GM19438 (cell line): ENCODE data around the gene OR6C2.
"Not testable (repeated sequence)": the region's sequence is repeated elsewhere in the genome, so short reads cannot be mapped to it uniquely, and the experiment has no call there.

Source experiments
- ATAC-seq: cut with Tn5 transposase; IDR thresholded peaks from one replicate; pipeline ENCODE4 v1.9.1; 2021; ENCODE audit warnings: low read depth; ENCODE audit not compliant: unreplicated experiment

OR6C2 gene

DNA sequence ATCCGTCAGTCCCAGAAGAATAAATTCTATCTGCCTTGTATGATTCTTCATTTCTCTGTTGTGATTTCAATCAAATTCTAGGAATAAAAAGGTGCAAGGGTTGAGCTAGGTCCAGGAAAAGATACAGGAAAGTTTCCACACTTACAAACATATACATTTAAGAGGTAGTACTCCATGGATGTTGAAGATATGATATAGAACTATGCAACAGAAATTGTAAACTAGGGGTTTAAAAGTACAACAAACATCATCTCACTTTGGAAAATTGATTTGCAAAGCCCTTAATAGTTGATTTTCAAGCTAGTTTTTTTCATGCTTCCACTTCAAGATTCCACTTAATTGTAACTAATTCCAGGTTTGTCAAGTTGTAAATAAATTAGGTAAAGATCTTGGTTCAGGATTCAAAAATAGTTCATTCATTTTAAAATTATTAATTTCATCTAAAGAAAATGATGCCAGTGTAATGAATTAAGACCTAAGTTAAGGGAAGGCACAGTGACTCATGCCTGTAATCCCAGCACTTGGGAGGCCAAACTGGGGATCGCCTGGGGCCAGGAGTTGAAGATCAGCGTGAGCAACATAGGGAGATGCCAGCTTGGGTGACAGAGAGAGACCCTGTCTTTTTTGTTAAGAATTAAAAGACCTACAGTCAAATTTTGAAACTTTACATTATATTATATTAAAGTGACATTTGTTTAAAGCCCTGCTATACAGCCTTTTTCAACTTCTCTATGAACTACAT lies 26.4 kb downstream of the OR6C2 start, which contains the start of gene OR6C70:
TSS of gene OR6C70 (minus strand) at position 51 of the 742 bp plus-strand sequence. CDS start at position 51, 0 bp downstream.
- no peak for ATAC-seq

GRCh38 chr12:55472264-55472663 lies 28.4 kb downstream of the OR6C2 start:
- no peak for ATAC-seq

DNA sequence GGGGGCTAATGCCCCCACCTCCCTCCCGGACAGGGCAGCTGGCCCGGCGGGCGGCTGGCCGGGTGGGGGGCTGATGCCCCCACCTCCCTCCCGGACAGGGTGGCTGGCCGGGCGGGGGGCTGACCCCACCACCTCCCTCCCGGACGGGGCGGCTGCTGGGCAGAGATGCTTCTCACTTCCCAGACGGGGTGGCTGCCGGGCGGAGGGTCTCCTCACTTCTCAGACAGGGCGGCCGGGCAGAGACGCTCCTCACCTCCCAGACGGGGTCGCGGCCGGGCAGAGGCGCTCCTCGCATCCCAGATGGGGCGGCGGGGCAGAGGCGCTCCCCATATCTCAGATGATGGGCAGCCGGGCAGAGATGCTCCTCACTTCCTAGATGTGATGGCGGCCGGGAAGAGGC lies 35.3 kb downstream of the OR6C2 start:
- not testable (repeated sequence) for ATAC-seq

DNA sequence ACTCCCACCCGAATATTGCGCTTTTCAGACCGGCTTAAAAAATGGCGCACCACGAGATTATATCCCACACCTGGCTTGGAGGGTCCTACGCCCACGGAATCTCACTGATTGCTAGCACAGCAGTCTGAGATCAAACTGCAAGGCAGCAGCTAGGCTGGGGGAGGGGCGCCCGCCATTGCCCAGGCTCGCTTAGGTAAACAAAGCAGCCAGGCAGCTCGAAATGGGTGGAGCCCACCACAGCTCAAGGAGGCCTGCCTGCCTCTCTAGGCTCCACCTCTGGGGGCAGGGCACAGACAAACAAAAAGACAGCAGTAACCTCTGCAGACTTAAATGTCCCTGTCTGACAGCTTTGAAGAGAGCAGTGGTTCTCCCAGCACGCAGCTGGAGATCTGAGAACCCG lies 40.4 kb downstream of the OR6C2 start:
- not testable (repeated sequence) for ATAC-seq

GRCh38 chr12:55492078-55492477 lies 48.2 kb downstream of the OR6C2 start, which contains the start of gene OR6C68:
OR6C68 (plus strand) TSS chr12:55492378; CDS start chr12:55492378, 0 bp downstream.
- no peak for ATAC-seq

DNA sequence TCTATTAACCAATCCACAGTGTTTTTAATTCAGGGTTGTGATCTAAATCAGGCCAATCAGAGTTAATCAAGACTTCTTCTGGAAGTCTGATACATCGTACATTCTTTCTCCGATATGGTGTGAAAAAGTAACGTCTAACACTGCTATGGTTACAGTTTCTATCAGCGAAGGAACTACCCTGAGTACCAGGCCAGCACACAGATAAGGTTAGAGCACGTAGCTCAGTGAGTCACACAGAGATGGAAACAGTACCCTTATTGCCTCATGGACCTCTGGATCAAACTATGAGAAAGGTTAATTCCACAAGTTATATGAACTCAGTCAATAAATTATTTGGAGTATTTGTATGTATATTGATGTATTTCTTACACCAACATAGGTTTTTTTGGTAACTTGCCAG lies 51.6 kb downstream of the OR6C2 start:
- ATAC-seq, result no peak

GRCh38 chr12:55499231-55499630 lies 55.4 kb downstream of the OR6C2 start:
- no peak for ATAC-seq

DNA sequence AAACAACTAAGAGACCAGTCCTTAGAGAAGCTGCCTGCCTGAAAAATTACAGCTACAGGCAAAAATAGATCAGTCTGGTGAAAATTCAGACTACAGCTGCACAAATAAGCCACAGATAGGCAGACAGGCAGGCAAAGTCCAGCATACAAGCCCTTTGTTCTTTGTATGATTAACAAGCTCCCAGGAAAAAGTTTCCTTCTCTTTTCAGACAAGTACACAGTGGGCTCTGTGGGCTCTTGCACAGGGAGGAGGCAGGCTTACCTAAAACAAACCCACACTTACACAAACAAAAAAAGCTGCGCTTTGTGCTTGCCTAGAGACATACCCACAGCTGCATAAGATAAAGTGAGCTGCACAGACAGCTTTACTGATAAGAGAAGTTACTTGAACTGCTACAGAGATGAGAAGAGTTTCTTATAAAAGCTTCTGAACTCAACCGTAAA lies 56.0 kb downstream of the OR6C2 start:
- ATAC-seq, result no peak

DNA sequence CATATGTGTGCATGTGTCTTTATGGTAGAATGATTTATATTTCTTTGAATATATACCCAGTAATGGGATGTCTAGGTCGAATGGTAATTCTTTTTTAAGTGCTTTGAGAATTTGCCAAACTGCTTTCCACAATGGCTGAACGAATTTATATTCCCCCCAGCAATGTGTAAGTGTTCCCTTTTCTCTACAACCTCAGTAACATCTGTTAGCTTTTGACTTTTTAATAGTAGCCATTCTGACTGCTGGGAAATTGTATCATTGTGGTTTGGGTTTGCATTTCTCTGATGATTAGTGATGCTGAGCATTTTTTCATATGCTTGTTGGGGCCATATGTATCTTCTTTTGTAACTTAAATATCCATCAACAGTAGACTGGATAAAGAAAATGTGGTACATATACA lies 57.7 kb downstream of the OR6C2 start:
- no peak for ATAC-seq
